Measurements from ENCODE around the gene ADPRH. TPM values are rescaled to one million over a fixed set of nuclear protein-coding genes. Genes with fewer than 3 reads are reported as not detected.

The ADPRH gene
- total and polyA plus RNA-seq, 2 of the 4 experiments (the other 2 are of a cell fraction): under 0.01 to 0.12 TPM

DNA sequence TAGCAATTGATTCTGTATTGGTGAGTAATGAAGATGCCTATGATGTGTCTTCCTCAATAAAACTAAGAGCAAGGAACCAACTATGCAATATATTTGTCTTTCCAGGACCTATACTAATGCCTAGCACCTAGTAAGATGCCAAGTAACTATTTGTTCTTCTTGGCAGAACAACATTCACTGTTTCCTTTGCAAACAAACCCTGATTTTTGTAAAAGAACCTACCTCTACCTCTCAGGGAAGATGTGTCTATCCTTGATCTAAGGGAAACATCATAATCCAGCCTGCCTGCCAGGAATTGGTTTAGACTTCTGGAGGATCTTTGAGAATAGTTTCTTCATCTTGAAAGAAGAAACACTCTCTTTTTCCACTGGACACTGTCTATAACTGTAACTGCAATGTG, 3.8 kb upstream of the ADPRH start:
- CTCF ChIA-PET: no interaction called here
- Histone ChIP-seq H4K5ac (ENCODE audit: low read depth, low read length) (no peak overlapping the region), H3K23ac (ENCODE audit: low read depth, low read length) (no peak overlapping the region)

More for the DNA sequence above, 3.8 kb upstream of the ADPRH start:
- intact Hi-C loops (cut with micrococcal nuclease) (no loop called here), in situ Hi-C loops (cut with MboI; ENCODE audit: low sequenced_read_pairs) (loop anchor here (25.0 kb wide), 1 partner anchor 688 kb away; no protein-coding TSS in a partner anchor), dilution Hi-C loops (cut with HindIII; ENCODE audit: low sequenced_read_pairs, unreplicated experiment) (no loop called here)
- no peak for DNase-seq
- no peak for ATAC-seq (ENCODE audit: low read depth)
- H3K27ac ChIP-seq (ENCODE audit: insufficient read depth, low read length): no peak overlapping the region
- H3K4me1 ChIP-seq (ENCODE audit: control insufficient read depth, insufficient read depth, low read length): no peaks in the 10 kb centered on the region
- H3K36me3 ChIP-seq (ENCODE audit: control insufficient read depth, insufficient read depth, low read length): no peaks in the 10 kb centered on the region
- no peak overlapping the region for H2AFZ ChIP-seq (replicated peaks; ENCODE audit: low read length, poor library complexity)
- H2BK20ac ChIP-seq (ENCODE audit: low read depth, low read length): no peak overlapping the region
- H2BK5ac ChIP-seq (ENCODE audit: low read depth, low read length, poor library complexity, severe bottlenecking): no peak overlapping the region
- H3K9ac ChIP-seq (ENCODE audit: low read depth, low read length): no peak overlapping the region
- H3K9me3 ChIP-seq (ENCODE audit: control insufficient read depth, insufficient read depth, low read length): no peaks in the 10 kb centered on the region
- H2BK15ac ChIP-seq (ENCODE audit: low read depth, low read length): no peak overlapping the region
- TF ChIP-seq MAZ (IDR thresholded peaks at IDR 0.05; ENCODE audit: borderline replicate concordance, low read depth, low read length) (no peak), NFE2L2 (IDR thresholded peaks at IDR 0.05; ENCODE audit: low read depth, low read length) (no peak), CHD1 (IDR thresholded peaks at IDR 0.05; ENCODE audit: low read depth, low read length) (no peak), MAFK (IDR thresholded peaks at IDR 0.05; ENCODE audit: low read depth, low read length) (no peak), CEBPB (IDR thresholded peaks at IDR 0.05; ENCODE audit: low read depth, low read length) (no peak), BHLHE40 (IDR thresholded peaks at IDR 0.05; ENCODE audit: low read depth, low read length) (no peak), POLR2A (IDR thresholded peaks at IDR 0.05; ENCODE audit: low read depth, low read length) (no peak), SMC3 (IDR thresholded peaks at IDR 0.05; ENCODE audit: low read depth, low read length) (no peak), RAD21 (IDR thresholded peaks at IDR 0.05; ENCODE audit: low read length) (no peak), FOS (IDR thresholded peaks at IDR 0.05; ENCODE audit: low read depth, low read length) (no peak), MXI1 (IDR thresholded peaks at IDR 0.05; ENCODE audit: borderline replicate concordance, low read depth, low read length) (no peak), RCOR1 (IDR thresholded peaks at IDR 0.05; ENCODE audit: insufficient replicate concordance, low read length) (no peak), RFX5 (IDR thresholded peaks at IDR 0.05; ENCODE audit: low read depth, low read length) (no peak), ELK1 (IDR thresholded peaks at IDR 0.05; ENCODE audit: borderline replicate concordance, low read depth, low read length) (no peak)
- TF ChIP-seq, protein P1, sequence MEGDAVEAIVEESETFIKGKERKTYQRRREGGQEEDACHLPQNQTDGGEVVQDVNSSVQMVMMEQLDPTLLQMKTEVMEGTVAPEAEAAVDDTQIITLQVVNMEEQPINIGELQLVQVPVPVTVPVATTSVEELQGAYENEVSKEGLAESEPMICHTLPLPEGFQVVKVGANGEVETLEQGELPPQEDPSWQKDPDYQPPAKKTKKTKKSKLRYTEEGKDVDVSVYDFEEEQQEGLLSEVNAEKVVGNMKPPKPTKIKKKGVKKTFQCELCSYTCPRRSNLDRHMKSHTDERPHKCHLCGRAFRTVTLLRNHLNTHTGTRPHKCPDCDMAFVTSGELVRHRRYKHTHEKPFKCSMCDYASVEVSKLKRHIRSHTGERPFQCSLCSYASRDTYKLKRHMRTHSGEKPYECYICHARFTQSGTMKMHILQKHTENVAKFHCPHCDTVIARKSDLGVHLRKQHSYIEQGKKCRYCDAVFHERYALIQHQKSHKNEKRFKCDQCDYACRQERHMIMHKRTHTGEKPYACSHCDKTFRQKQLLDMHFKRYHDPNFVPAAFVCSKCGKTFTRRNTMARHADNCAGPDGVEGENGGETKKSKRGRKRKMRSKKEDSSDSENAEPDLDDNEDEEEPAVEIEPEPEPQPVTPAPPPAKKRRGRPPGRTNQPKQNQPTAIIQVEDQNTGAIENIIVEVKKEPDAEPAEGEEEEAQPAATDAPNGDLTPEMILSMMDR (conservative IDR thresholded peaks at IDR 0.05; ENCODE audit: low read depth, low read length): no peak
- TF ChIP-seq, protein P2, sequence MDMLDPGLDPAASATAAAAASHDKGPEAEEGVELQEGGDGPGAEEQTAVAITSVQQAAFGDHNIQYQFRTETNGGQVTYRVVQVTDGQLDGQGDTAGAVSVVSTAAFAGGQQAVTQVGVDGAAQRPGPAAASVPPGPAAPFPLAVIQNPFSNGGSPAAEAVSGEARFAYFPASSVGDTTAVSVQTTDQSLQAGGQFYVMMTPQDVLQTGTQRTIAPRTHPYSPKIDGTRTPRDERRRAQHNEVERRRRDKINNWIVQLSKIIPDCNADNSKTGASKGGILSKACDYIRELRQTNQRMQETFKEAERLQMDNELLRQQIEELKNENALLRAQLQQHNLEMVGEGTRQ (IDR thresholded peaks at IDR 0.05; ENCODE audit: low read depth, low read length): no peak
- H3K14ac ChIP-seq (replicated peaks; ENCODE audit: low read depth, low read length): no peak overlapping the region
- no peaks in the 10 kb centered on the region for H4K20me1 ChIP-seq (ENCODE audit: insufficient read depth, low read length)
- no peak overlapping the region for H3K4me2 ChIP-seq (ENCODE audit: low read depth, low read length)
- H3K4me3 ChIP-seq (ENCODE audit: insufficient read depth, low read depth, low read length): no peak overlapping the region
- BruUV-seq (replicated peaks): no TSS peak
- H3K56ac ChIP-seq (ENCODE audit: extremely low read depth, insufficient read depth, low read length): no peak overlapping the region
- POLR2A ChIA-PET (ENCODE audit: unreplicated experiment): no interaction called here
- H4K8ac ChIP-seq (ENCODE audit: low read depth in 2 of 2, low read length in 2 of 2): no peak overlapping the region
- H2BK120ac ChIP-seq (ENCODE audit: low read depth, low read length): no peak overlapping the region
- H3K79me1 ChIP-seq (ENCODE audit: low read depth in 1 of 2, low read length in 2 of 2): no peaks in the 10 kb centered on the region
- peaks cover 4% of the 10 kb centered on the region for H3K27me3 ChIP-seq (ENCODE audit: control insufficient read depth, insufficient read depth, low read length)
- no peak overlapping the region for H2AK5ac ChIP-seq (ENCODE audit: low read depth, low read length)
- no peak overlapping the region for H4K91ac ChIP-seq (ENCODE audit: insufficient read depth, low read depth, low read length)
- no peak overlapping the region for H2AK9ac ChIP-seq (replicated peaks; ENCODE audit: low read depth, low read length, poor library complexity)
- no peaks in the 10 kb centered on the region; the same call in 1 of the 2 replicates for H3K9me1 ChIP-seq (ENCODE audit: insufficient read depth, low read length)
- no peak overlapping the region for H3K18ac ChIP-seq (ENCODE audit: low read depth, low read length)
- H3K4ac ChIP-seq (ENCODE audit: low read depth, low read length): no peak overlapping the region
